Urothelium cell line (cell line): ENCODE data around the gene DDX49.

Experiments
- DNase-seq: peaks from one replicate; pipeline ENCODE4 v3.0.0; 2011; ENCODE audit warnings: low spot score, mixed read lengths
- FAIRE-seq: peaks from 2 replicates; lab custom pipeline; 2011; peaks lifted over from hg19 to GRCh38; lab: Jason Lieb, UNC

Gene DDX49, protein sequence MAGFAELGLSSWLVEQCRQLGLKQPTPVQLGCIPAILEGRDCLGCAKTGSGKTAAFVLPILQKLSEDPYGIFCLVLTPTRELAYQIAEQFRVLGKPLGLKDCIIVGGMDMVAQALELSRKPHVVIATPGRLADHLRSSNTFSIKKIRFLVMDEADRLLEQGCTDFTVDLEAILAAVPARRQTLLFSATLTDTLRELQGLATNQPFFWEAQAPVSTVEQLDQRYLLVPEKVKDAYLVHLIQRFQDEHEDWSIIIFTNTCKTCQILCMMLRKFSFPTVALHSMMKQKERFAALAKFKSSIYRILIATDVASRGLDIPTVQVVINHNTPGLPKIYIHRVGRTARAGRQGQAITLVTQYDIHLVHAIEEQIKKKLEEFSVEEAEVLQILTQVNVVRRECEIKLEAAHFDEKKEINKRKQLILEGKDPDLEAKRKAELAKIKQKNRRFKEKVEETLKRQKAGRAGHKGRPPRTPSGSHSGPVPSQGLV

DNA sequence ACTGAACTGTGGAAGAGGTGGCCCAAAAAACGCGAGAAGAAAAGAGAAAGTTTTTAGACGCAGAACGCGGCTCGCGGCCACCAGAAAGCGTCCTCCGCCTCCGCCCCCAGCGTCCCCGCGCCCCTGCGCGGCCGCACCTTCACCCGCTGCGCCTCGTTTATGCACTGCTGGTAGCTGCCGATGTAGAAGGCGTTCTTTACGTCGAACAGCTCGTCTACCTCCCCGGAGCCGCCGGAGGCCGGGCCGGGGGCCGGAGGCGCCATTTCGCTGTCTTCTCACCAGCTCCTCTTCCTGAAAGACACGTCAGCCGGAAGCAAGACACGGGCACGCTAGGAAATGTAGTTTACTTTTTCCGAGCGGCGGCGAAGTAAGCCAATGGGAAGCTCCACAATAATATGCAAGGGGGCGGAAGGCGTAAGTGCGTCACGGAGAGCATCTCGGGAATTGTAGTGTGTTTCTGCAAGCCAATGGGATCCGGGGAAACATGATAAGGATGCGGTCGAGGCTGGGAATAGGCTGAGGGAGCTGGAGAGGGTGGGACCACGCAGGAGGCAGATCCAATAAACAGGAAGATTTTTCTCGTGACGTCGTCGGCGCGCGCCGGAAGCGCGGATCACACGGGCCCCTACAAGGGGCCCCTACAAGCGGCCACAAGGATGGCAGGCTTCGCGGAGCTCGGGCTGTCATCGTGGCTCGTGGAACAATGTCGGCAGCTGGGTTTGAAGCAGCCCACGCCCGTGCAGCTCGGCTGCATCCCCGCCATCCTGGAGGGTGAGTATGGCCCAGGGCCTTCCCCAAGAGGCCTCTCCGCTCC lies at the start of gene DDX49, which contains the start of gene COPE:
Gene DDX49, plus strand, starts transcription at position 630 of the 814 bp plus-strand sequence. Its CDS starts 27 bp downstream, at position 657.
Gene COPE, minus strand, starts transcription at position 302 of the 814 bp plus-strand sequence. Its CDS starts 39 bp downstream, at position 263.
- DNase-seq, result peak; percentile 95

GRCh38 chr19:18869781-18870530 lies 49.6 kb upstream of the DDX49 start:
- FAIRE-seq, result no peak
- no peak for DNase-seq

More for the DNA sequence above, at the start of gene DDX49, which contains the start of gene COPE:
- FAIRE-seq, result peak; percentile 83

DNA sequence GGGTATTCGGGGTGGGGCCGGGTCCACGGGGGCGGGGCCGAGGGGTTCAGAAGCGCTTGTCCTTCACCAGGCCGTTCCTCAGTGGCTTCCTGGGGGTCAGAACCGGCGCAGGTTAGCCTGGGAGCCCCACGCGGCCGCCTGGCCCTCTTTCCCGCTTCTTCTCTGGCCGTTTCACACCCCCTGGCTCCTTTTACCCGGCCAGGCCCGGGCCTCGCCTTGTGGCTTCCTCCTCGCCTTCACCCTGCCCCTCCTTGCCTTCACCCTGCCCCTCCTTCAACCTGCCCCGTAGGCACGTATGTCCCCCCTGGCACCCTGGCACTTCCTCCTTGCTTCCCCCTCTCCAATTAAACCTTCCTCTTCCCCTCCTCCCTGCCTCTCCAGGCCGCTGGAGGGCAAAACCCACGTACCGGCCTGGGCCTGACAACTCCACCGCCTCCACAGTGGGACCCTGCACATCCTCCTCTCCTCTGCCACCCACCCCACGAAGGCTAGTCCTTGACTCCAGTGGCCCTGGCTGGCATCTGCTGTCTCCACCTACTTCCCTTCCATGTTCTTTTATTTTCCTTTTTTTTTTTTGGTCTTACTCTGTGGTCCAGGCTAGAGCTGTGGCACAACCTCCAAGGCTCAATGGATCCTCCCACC lies 48.9 kb upstream of the DDX49 start:
- DNase-seq (no peak), FAIRE-seq (no peak)

- FAIRE-seq (no peak), DNase-seq (no peak)
Observed at GRCh38 chr19:18871543-18871942, 48.0 kb upstream of the DDX49 start.

GRCh38 chr19:18875726-18876125 lies 43.8 kb upstream of the DDX49 start:
- no peak for DNase-seq
- FAIRE-seq, result no peak

DNA sequence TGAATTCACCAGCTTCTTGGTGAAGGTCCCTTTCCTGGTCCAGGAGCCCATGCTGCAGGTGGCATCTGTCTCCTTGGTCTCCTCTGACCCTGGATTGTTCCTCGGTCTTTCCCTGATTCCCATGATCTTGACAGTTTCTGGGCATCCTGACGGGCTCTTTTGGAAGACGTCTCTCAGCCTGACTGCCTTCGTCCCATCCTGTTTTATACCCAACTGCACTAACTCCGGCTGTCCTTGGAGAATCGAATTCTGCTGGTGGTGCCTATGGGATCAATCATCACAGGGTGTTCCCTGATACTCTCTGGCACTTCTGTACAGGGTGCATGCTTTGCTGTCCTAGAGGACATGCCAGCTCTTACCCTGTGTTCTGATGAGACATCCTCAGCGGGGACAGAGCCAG lies 42.6 kb upstream of the DDX49 start:
- no peak for FAIRE-seq
- DNase-seq, result no peak

GRCh38 chr19:18878058-18878797 lies 41.3 kb upstream of the DDX49 start:
- no peak for FAIRE-seq
- DNase-seq, result no peak

DNA sequence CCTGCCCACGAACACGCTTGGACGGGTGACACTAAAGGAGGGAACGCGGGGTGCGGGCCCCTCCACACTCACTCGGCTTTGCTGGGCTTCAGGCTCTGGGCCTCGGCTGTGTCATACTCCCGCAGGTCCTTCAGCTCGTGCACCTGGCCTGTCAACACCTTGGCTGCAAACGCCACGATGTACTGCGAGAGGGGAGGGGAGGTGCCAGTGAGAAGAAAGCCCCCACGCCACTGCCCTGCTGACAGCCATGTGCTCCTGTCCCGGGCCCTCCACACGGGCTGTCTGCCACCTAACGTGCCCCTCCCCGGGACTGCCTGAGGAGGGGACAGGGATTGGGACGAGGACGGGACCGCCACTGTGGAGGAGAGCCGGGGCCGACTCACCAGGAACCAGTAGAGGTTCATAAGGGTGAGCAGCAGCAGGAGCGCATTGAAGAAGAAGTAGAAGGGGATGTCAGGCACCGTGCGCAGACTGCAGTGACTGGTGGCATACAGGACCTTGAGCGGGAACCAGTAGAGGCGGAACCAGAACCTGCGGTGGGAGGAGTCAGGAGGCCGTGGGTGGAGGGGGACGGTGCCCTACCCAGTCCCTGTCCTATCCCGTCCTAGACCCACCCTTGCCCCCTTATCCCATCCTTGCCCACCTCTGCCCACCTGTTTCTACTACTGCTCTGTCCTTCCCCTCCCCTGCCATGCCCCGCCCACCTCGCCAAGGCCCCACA lies 40.5 kb upstream of the DDX49 start:
- no peak for FAIRE-seq
- no peak for DNase-seq

- FAIRE-seq (no peak), DNase-seq (no peak)
Observed at GRCh38 chr19:18879579-18880373, 39.7 kb upstream of the DDX49 start.

DNA sequence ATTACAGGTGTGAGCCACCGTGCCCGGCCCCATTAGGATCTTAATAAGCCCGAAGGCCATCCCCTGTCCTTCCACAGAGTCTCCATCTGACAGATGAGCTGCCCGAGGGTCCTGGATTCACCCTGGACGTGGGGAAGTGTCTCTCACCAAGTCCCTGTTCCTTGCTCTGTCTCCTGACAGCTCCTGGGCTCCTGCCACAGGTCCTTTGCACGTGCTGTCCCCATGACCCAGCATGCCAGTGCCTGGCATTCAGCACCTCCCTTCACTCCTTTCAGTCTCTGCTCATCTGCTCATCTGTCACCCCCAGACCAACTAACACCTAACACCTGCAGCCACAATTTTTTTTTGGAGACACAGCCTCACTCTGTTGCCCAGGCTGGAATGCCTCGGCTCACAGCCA lies 38.0 kb upstream of the DDX49 start:
- no peak for FAIRE-seq
- DNase-seq, result no peak

- FAIRE-seq (no peak), DNase-seq (no peak)
Observed at GRCh38 chr19:18883526-18884304, 35.8 kb upstream of the DDX49 start.

- no peak for DNase-seq
- no peak for FAIRE-seq
Observed at GRCh38 chr19:18886972-18887371, 32.5 kb upstream of the DDX49 start.

DNA sequence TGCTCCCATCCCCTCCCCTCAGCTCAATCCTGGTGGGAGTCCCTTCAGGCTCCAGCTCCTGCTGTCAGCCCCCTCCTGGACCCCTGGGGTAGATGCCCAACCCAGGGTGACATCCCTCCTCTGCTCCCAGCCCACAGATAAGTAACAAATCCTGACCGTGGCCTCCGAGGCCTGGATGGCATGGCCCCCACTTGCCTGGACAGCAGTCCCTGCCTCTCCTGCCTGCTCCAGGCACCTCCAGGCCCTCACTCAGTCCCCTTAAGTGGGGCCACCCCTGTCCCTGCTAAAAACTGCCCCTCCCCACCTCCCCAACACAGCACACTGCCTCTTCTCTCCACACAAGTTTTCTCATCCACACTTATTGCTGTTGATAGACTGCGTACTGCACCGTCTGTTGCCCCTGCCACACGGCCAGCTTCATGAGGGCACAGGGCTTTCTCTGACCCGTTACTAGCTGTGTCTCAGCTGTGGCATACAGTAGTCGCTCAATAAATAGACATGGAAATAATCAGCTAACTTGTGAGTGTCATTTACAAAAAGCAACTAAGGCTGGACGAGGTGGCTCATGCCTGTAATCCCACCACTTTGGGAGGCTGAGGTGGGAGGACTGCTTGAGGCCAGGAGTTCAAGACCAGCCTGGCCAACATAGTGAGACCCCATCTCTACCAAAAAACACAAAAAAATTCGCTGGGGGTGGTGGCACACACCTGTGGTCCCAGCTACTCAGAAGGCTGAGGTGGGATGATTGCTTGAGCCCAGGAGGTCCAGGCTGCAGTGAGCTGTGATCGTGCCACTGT lies 29.4 kb upstream of the DDX49 start:
- DNase-seq, result no peak
- FAIRE-seq, result no peak

- DNase-seq, result no peak
- FAIRE-seq, result no peak
Observed at GRCh38 chr19:18893587-18894253, 25.8 kb upstream of the DDX49 start.

DNA sequence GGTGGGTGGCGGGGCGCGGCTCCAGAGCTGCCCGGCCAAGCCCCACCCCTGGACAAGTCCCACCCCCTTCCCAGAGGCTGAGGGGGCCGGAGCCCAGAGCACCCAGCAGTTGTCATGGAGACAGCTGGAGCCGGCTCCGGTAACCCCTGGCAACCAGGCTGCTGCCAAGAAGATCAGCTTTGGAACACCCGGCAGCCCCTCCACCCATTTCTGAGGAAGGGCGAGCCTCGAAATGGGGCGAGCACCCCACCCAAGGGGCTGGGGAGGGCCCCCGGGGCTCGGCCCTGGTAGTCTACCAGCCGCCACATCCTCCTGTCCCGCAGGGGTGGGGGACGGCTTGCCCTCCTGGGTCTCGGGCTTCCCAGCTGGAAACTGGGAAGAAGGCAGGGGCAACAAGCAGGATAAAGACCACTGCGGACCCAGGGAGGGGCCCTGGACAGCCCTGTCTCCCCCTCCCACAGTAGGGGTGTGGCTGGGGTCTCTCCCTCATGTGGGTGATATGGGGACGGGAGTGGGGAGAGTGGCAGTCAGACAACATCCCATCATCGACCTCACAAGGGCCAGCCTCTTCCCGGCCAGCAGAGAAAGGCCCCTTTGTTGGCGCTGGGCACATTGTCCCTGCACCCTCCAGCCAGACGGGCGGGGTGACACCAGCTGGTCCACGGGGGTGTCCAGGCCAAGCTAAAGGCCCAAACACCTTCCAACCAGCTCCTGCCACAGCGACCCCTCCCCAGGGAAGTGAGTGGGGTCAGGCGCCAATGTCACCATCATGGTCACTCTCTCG lies 25.1 kb upstream of the DDX49 start:
- DNase-seq, result peak; percentile 71
- no peak for FAIRE-seq
